HG03520 (cell line): ENCODE measurements around the gene PDCD1.
"Not testable (repeated sequence)": the region's sequence is repeated elsewhere in the genome, so short reads cannot be mapped to it uniquely, and the experiment has no call there.

Experiments
- ATAC-seq: cut with Tn5 transposase; IDR thresholded peaks from one replicate; pipeline ENCODE4 v1.9.1; 2021; ENCODE audit warnings: mild to moderate bottlenecking, moderate library complexity; ENCODE audit not compliant: unreplicated experiment

The PDCD1 gene

DNA sequence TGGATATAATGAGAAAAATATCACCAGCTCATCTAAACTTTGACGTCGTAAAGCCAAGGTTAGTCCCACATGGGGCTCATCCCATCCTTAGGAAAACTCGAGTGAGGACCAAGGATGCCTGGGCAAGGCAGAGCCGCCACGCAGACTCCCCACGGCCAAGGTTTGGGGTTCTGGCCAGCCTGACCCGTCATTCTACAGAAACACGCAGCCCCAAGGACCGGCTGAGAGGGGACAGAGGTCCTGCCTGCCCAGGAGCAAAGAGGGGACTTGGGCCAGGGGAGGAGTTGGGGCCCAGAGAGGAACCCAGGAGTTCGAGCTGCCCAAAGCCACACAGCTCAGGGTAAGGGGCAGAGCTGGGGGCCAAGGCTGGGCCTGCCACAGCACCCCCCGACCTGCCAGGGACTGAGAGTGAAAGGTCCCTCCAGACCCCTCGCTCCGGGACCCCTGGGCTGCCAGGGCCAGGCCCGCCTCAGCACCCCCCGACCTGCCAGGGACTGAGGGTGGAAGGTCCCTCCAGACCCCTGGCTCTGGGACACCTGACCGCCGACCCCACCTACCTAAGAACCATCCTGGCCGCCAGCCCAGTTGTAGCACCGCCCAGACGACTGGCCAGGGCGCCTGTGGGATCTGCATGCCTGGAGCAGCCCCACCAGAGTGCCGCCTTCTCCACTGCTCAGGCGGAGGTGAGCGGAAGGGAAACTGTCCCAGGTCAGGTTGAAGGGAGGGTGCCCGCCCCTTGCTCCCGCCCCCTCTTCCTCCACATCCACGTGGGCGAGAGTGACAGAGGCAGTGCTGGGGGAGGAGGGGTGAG is at the start of gene PDCD1:
PDCD1 (minus strand) TSS at position 689 of the 811 bp plus-strand sequence; CDS start at position 633, 56 bp downstream.
- no peak for ATAC-seq

DNA sequence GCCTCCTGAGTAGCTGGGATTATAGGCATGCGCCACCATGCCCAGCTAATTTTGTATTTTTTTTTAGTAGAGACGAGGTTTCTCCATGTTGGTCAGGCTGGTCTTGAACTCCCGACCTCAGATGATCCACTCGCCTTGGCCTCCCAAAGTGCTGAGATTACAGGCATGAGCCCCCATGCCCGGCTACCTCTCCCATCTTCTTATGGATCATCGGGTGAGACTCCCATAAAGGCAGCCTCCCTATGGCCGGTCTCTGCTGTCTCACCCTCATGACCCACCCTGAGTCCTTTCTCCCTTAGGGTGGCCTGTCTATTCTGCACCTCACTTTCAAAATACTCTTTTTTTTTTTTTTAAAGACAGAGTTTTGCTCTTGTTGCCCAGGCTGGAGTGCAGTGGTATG is 49.1 kb upstream of the PDCD1 start:
- not testable (repeated sequence) for ATAC-seq

DNA sequence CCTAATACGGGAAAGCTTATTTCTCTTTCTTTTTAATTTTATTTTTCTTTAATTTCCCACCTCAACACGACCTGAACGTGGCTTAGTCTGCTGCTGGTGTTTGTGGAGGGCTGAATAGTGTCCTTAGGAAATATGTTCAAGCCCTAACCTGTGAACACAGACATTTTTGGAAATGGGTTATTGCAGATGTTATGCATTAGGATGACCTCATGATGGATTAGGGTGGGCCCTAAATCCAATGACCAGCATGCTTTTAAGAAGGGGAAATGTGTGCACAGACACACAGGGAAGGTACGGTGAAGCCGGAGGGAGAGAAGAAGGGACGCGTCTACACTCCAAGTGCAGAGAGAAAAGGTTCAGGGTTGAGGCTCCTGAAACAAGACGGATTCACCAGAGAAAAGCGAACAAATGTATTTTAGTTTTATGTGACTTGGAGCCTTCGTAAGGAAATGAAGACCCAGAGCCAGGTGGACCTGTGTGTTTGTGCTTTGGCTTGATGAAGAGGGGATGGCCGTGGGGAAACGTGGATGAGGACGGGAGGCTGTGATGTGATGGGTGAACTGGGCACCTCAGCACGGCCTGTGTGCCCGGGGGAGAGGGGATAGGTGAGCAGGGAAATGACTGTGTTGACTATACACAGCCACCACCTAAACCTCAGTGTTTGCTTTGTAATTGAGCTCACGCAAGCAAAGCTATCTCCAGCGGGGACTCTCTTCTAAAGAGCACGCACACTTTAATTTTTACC is 48.3 kb upstream of the PDCD1 start:
- no peak for ATAC-seq

DNA sequence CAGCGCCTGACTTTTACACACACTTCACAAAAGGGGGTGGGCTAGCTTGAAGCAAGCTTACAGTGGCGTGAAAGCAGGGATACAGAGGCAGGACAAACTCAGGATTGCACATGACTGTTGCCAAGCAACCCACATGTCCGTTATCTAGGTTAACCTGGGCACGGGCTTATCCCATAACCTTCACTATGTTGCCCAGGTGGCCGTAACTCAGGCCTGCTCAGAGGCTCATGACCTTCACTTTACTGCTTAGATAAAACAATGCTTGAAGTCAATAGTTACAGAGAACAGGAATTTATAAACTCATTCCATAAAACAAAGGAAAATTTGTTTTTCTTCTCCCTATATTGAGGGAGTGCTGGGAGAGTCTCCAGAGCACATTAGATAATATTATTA is 47.7 kb upstream of the PDCD1 start:
- not testable (repeated sequence) for ATAC-seq

DNA sequence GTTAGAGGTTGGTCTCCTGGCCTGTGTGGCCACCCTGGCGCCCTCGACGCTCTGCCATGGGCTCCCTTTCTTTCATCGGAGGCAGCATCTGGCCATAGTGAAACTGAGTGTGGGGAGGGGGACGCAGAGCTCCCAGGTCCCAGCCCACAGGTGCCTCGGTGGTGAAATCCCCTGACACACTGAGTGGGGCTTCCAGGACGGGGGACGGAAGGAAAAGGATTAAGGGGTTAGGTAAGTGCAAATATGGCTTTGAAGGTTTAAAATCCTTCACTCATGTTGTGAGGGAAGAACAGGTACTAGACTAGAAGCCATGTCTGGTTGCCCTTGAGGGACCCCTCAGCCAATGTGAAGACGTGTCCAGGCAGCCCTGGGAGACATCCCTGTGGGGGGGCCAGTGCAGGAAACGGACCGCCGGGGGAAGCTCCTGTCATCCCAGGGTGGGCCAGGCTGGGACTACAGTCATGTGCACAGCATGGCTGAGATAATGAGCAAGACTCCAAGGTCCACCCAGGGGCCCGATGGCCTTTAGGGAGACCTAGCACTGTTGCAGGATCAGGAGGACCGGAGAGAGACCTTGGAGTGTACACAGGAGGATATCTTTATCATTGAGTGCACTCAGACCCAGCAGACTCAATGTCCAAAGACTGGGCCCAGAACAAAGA is 47.2 kb upstream of the PDCD1 start:
- no peak for ATAC-seq

DNA sequence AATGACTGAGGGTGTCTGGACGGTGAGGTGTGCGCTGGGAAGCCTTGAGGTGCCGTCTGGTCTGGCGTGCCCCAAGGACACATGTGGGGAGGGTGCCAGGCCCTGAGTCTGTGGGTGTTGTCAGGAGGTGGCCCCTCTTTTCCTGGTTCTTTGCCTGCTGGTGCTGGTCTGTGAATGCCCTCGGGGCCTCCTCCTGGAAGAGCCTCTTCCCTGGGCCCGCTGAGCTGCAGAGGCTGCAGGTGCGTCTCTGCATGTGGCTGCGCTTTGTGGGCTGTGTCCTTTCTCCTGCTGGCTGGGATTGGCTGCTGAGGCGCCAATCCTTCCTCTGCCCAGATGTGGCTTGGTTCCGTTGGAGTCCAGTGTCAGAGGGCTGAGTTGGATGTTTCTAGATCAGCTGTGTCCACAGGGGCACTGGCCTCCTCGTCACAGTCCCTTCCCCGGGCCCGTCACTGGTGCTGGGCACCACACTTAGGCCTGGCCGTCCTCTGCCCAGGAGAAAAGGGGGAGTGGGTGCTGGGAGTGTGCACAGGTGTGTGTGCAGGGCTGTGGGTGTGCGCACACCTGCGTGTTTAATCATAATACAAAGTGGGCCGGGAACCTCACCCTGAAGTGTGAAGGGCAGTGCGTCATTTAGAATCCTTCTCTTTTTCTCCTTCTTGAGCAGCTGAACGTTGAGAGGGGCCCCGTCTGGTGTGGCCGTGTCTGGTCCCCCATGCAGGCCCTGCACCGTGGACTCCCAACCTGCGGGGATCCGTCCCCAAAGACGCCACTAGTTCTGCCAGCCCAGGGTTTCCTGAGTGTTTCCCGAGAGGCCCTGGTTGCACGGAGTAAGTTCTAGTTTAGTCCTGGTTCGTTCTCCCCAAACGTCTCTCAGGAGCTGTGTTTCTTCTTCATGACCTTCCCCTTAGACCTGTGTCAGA is 46.4 kb upstream of the PDCD1 start:
- ATAC-seq: no peak

DNA sequence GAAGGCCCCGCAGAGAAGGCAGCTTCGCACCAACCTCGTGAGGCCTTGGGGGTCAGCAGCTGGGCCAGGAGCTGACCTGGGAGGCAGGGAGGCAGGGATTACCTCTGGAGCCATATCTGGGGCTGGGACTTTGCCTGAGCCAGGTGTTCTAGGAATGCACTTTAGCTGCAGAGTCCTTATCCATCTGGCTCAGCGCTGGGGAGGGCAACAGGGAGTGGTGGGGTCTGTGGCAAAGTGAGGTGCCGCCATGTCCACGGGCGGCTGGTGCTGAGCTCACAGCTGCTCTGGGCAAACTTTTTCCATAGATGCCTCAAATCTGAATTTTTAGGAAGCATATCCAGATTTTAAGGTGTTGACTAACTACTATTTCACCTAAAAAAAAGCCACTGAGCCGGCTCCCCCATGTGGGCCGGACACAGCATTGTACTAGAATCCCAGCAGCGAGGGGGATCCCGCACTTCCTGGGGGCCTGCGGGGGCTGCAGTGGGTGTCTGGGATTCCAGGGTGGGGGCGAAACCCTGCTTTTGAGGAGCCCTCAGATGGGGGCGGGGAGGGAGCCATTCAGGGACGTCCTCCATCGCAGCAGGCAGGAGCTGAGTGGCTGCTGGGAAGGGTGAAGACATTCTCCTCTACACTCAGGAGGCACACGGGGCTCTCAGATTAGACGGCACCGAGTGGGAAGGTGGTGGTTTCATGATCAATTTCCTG is 45.5 kb upstream of the PDCD1 start:
- ATAC-seq: no peak

DNA sequence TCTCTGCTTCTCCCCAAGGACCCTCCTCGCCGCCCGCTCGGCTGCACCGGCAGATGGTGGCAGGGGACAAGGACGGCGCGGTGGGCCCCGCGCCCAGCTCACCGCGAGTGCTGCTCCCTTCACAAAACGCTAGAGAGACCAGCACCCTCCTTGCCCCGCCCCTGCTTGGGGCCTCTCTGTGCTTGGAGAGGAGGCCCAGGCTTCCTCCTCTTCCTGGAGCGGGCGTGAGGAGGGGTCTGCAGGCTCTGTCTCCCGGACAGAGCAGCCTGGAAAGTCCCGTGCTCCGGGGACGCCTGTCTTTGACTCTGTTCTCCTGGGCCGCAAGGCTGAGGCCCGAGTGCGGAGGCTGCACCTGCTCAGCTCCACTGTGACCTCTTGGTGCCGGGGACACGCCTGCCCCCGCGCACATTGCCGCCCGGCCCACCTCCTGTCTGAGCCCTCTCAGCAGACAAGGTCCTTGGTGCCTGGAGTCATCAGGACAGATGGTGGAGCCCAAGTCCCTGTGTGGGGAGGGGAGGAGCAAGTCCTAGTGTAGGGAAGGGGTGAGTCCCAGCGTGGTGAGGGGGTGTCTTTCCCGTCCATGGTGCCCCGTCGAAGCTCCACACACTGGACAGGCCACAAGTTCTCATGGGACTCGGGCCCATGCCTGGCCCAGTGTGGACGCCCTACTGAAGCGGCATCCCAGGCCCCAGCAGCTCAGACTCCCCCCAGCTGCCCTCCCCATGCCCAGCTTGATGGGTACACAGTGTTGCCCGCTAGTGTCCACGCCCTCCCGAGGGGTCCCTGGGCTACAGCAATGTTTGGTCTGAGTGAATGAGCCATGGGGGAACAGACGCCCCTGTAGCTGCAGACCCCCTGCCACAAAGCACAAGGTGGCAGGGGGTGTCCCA is 44.7 kb upstream of the PDCD1 start:
- ATAC-seq: no peak

DNA sequence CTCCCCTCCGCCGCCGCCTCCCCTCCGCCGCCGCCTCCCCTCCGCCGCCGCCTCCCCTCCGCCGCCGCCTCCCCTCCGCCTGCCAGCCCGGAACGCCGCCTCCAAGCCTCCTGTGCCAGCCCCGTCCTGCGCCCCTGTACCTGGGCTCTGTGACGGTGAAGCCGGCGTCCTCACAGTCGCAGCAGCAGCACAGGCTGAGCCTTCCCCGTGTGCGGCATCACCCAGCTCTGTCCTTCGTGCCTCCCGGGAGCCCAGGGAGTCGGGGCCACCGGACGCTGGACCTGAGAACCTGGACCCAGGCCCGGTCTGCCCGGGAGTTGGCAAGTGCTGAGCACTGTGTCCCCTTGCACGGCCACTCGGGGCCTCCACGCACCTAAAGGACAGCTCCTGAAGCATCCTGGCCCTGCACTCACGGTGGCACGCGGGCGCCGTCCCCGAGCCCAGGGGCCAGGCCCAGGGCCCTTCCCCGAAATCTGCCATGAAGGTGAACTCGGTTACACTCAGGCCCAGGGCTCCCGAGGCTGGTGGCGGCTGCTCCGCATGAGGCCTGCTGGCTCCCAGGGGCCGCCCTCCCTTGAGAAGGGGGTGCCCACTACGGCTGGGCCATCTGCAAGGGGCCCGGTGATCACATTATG is 43.8 kb upstream of the PDCD1 start:
- ATAC-seq: no peak

DNA sequence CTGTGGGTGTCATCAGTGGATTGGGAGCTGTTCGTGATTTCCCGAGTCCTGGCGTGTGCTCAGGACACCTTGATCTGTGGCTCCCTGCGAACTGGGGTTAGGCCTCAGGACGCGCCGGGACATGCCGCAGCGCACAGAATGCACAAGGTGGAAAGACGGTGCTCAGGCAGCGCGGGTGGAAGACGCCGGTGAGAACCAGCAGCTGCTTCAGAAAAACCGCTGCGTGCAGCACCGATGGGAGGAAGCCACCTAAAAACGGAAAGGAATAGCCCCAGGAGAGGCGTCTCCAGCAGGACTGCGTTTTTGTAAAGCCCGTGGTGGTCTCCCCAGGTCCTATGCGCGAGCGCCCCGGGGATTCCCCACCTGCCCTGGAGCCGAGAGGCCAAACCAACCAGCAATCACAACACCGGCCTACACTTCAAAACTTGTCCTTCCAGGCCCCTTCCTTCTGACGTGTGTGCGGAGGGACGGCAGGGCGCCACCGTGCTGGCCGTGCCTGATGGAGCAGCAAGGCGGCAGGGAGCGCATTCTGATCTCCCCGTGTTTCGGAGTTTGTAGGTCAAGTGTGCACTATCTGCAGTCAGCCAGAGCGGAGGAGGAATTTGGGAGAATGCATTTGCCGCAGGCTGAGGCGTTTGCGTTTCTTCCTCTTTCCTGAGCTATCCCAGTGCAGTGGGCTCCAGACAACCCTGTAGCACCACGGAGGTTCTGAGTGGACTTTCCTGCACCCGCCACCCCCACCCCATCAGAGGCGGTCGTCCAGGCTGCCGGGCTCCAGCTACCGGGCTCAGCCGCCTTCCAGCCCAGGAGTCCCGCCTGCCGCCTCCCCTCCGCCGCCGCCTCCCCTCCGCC is 43.0 kb upstream of the PDCD1 start:
- no peak for ATAC-seq

DNA sequence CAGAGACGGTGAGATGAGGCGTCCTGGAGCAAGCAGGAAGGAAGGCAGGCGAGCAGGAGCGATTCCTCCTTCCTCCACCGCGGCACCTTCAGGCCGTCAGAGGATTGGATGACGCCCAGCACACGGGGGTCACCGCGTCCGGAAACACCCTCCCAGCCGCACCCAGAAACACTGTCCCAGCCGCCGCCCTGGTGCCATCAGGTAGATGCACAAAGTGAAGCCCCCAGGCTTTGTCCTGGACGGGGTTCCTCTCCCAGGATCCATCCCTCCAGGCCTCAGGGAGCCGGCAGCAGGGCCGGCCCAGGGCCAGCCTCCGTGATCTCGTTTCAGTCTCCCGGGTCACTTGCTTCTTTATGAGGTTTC is 42.3 kb upstream of the PDCD1 start:
- no peak for ATAC-seq

DNA sequence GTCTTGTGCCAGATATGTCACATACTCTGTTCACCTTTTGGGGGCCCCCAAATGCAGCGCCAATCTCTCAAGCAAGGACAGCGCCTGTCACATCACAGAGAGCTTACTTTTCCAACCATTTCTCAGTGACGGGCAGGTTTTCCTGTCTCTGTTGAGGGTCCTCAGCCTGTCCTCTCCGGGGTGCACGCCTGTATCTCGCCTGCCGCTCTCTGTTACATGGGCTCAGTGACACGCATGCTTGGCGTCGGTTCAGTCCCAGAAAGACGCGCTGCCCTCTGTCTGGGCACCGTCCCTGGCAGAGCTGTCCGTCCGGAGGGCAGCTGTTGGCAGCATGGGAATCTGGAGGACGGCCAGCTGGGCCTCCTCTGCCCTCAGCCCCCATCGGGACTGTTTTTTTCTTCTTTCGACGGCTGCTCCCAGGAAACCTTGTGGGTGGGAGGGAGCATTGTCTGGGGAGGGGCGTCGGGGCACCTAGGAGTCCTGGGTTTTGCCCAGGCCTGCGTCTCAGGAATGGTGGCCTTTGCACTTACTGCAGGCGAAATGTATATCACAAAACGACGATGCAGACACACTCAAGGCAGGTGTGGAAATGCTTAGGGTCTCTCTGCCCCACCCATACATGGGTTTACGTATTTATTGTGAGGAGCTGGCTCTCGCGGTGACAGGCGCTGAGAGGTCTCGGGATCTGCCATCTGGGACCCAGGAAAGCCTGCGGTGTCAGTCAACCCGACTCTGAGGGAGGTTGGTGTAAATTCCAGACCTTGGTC is 41.7 kb upstream of the PDCD1 start:
- no peak for ATAC-seq

DNA sequence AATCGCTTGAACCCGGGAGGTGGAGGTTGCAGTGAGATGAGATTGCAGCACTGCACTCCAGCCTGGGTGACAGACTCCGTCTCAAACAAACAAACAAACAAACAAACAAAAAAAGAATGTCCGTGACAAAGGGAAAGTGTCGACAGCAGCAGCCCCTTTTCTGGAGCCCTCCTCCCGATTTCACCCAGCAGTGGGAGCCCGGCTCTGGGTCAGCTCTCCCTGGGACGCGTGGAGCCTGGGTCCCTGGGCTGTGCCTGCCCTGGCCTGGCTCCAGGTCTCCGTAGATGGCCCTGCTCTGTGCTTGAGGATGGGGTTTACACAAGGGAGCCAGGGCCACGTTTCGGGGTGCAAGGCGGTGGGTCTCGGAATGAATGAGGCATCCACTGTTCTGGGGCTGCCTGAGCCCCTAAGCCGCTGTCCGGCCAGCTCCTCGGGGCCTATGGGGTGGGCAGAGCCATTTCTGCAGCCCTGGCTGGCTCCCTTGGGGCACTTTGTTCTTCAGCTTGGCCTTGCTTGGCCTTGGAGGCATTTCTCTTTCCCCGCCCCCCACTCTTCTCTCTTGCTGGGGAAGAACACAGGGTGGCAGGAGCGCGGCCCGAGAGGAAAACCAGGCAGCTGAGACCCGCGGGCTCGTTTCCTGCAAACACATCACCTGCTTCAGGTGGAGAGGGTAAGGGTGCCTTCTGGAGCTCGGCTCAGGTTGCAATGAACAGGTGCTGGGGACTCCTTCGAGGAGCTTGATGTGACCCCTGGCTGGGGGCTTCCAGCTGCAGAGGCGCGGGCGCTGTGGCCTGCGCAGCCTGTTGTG is 40.0 kb upstream of the PDCD1 start:
- ATAC-seq: no peak

DNA sequence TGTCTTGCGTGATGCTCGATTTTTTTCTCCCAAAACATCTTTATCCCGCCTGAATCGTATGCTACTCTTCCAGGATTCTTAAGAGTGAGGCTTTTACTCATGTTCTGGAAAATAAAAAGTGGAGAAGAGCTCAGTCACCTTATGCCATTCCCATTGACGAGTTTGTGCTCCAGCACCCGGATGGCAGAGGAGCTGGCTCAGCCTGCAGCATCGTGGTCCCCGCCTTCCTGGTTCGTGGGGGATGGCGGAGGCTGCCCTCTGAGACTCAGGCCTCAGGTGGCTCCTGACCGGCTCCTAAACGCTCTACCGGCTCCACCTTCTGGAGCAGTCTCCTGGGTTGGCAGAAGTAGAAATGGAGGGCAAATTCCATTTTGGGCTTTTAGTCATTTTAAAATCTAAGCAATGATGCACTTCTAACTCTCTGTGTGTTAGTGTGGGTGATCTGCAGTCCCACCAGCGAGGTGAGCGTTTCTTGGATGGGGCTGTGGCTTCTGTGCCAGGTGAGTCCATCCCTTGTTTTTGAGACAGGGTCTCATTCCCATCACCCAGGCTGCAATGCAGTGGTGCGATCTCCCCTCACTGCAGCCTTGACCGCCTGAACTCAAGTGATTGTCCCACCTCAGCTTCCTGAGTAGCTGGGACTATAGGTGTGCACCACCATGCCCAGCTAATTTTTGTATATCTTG is 38.7 kb upstream of the PDCD1 start:
- ATAC-seq: no peak

DNA sequence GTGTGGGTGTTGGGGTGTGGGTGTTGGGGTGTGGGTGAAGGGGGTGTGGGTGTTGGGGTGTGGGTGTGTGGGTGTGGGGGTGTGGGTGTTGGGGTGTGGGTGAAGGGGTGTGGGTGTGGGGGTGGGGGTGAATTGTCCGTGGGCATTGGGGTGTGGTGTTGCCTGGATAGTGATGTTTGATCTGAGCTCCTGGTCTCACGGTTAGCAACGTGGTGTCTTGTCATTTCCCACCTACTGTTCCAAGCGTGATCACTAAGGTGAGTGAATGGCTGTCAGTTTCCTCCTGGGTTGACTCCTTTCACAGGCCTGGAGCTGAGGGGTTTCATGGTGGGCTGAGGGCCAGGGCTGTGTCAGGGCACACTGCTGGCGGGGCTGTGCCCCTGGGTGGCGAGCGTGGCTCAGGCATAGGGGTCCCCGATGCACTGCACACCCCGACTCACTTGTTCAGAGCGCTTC is 38.1 kb upstream of the PDCD1 start:
- no peak for ATAC-seq
